GM19463 (cell line): ENCODE measurements around the gene KANSL2.

Source experiments
- ATAC-seq: cut with Tn5 transposase; IDR thresholded peaks from one replicate; pipeline ENCODE4 v1.9.1; 2021; ENCODE audit warnings: mild to moderate bottlenecking, moderate library complexity; ENCODE audit not compliant: unreplicated experiment

Gene KANSL2

GRCh38 chr12:48615681-48616080 is 66.4 kb downstream of the KANSL2 start:
- no peak for ATAC-seq

GRCh38 chr12:48613321-48613720 is 68.7 kb downstream of the KANSL2 start:
- no peak for ATAC-seq
